GM19025 (cell line): ENCODE results near the gene ARL3.
"Not testable (repeated sequence)": the region's sequence is repeated elsewhere in the genome, so short reads cannot be mapped to it uniquely, and the experiment has no call there.

Experiments used
- ATAC-seq: cut with Tn5 transposase; IDR thresholded peaks from one replicate; pipeline ENCODE4 v1.9.1; 2021; ENCODE audit warnings: mild to moderate bottlenecking, low read depth, moderate library complexity; ENCODE audit not compliant: unreplicated experiment

ARL3 gene

DNA sequence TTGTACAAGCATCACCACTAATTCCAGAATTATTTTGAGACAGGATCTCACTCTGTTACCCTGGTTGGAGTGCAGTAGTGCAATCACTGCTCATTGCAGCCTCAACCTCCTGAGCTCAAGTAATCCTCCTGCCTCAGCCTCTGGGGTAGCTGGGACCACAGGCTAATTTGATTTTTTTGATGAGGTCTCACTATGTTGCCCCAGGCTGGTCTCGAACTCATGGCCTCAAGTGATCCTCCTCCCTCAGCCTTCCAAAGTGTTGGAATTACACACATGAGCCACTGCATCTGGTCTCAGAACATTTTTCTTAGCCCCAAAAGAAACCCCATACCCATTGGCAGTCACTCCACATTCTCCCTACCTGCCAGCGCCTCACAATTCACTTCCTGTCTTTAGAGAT, 26.0 kb upstream of the ARL3 start:
- ATAC-seq: no peak

DNA sequence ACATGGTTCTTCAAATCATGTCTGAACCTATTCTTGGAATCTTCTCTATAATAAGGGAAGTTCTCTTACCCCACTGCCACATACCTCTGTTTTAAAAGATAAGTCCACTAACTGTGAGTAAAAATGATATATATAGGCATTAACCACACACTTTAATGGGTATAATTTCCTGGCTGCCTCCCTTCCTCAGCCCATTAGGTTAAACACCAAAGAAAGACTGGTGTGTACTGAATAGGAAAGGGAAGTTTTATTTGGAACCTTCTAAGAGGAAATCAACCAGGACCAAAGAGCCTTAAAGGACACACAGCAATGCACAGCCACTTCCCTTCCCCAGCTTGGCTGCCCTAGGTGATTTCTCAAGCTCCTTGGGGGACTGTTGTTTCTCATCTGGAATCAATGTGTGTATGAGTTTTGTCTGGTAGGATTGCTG, 24.5 kb upstream of the ARL3 start:
- ATAC-seq: no peak

DNA sequence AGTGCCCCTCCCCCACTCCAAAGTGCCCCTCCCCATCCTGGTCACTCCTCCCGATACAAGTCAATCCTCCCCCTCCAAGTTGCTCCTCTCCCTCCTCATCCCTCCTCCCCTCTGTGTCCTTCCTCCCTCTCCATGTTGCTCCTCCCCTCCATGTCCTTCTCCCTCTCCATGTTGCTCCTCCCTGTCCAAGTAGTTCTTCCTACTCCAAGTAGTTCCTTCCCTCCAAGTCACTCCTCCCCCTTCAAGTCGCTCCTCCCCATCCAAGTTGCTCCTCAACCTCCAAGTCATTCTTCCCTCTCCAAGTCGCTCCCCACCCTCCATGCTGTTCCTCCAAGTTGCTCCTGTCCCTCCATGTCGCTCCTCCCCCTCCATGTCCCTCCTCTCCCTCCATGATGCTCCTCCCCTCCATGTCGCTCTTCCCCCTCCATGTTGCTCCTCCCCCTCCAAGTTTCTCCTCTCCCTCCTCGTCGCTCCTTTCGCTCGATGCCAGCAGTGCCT, 20.9 kb upstream of the ARL3 start:
- ATAC-seq: no peak

DNA sequence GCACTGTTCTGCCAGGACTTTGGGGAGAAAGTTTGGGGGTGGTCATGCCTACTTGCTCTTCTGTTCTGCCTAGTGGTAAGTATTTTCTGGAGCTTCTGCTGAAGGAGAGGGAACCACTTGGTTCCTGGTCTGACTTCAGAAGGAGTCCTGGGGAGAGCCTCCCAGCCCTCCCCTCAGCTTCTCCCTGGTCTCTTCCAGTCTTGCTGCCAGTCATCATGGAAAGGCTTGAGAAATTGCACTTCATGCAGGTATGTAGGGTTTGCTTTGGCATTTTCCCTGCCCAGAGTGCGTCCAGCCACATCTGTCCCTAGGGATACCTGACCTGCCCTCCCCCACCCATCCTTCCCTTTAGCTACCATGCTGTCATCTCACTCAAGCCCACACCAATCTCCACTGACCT, 18.5 kb upstream of the ARL3 start:
- no peak for ATAC-seq

DNA sequence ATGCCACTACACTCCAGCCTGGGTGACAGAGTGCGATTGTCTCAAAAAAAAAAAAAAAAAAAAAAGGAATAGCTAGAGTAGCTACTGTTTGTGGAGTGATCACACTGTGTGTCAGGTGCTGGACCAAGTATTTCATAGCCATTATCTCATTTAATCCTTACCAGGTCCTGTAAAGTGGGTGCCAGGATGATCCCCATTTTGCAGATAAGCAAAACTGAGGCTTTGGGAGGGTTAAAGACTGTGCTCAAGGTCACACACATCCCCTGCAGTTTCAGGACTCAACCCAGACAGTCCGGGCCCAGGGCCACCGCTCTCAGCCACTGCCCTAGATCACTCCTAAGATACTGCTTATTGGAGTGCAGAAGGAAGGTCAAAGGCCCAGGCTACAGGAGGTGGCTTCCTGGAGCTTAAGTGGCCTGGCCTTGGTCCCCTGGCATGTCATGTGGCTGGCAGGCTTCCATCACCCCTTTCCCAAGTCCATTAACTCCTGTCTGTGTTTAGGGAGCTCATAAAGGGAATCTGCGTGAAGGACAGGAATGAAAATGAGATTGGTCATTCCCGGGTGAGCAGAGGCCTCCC, 17.1 kb upstream of the ARL3 start:
- ATAC-seq: no peak

DNA sequence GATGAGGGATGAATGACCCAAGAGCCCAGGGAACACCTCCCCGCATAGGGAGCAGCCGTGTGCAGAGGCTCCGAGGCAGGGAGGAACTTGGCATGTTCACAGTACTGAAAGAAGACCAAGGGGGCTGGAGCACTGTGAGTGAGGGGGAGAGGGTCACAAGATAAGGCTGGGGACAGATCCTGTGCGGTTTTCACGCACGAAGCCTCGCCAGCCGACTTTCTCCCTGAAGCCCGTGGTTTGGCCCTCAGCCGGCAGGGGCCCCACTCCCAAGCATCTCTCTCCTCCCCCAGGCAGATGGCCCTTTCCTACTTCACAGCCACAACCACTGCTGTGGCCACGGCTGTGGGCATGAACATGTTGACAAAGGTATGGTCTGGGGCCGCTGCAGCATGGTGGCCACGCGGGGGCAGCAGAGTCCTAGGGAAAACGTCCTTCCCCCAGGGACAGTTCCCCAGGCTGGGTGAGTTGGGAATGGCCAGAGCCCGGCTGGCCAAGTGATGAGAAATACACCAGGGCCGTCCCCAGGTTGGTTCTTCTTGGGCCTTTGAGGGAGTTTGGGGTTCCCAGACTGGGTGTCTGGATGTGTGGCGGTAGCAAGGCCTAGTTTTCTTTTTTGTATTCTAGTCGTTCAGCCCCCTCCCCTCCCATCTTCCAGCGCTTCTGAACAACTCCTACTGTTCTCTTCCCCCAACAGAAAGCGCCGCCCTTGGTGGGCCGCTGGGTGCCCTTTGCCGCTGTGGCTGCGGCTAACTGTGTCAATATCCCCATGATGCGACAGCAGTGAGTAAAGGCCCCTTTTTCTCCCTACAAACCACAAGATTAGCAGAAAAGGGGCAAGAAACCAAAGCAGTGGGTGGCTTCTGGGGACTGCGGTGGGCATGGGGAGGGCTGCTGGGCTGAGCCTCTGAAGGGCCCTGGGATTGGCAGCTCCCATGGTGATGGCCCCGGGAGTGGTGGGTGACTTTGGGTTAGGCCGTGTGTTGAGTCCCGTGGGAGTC, 15.1 kb upstream of the ARL3 start:
- no peak for ATAC-seq

DNA sequence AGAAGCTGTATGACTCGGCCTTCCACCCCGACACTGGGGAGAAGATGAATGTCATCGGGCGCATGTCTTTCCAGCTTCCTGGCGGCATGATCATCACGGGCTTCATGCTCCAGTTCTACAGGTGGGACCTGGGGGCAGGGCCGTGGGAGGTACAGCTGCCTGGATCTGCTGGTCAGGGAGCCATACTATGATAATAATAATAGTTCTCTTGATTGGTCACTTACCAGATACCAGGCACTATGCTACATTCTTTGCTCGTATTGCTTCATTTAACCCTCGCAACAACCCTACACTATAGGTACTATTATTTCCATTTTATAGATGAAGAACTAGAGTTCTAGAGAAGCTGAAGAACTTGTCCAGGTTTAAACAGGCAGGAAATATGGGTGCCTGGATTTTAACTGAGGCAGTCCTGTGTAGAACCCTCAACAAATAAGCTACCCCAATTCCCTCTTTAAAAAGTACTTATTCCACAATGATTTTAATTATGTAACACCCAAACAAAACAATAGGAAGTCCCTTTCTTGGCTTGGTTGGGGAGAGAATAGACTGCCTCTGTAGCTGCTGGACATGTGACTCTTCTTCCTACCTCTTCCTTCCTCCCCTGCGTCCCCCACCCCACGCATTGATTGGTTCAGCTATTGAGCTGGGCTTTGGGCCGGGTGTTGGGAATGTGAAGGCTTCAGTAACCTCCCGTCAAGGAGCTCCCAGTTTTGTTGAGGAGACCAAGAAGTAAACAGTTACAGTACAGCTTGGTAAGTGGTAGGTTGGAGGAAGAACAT, 13.0 kb upstream of the ARL3 start:
- no peak for ATAC-seq

DNA sequence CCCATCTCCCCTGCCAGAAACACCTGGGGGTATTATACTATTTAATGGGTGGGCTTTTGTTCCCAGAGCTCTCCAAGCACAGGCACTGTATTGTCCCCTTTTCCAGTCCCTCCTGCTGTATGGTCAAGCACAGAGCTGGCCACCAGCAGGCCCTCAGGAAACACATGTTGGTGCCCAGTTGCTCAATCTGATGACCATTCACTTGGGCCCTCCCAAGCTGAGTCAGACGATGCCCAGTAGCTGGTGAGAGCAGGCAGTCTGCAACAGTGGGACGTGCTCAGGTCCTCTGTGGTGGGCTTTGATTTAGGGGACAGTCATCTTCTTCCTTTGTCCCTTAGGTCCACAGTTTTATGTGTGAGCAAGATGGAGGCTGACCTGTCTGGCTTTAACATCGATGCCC, 12.1 kb upstream of the ARL3 start:
- ATAC-seq: no peak

DNA sequence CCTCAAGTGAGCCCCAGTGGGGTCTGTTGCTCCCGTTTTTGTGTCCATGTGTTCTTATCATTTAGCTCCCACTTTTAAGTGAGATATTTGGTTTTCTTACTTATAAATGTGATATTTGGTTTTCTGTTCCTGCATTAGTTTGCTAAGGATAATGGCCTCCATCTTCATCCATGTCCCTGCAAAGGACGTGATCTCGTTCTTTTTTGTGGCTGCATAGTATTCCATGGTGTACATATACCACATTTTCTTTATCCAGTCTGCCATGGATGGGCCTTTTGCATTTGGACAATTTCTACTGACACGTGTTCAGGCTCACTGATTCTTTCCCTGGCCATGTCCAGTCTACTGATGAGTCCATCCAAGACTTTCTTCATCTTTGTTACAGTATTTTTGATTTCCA, 9.8 kb upstream of the ARL3 start:
- no peak for ATAC-seq

DNA sequence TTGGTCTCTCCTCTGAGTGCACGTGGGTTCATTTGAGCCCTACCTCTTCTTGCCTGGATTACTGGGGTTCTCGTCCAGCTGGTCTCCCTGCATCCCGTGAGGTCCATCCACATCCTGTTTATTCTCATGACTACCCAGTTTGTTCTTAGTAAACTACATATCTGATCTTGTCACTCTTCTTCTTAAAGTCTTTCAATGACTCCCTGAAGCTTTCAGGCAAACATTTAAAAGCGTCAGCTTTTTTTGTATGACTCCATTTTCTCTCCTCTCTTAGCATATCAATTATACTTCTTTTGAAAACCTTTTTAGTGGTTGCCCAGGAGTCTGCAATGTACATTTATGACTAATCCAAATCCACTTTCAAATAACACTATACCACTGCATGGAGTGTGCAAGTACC, 7.8 kb upstream of the ARL3 start:
- no peak for ATAC-seq

DNA sequence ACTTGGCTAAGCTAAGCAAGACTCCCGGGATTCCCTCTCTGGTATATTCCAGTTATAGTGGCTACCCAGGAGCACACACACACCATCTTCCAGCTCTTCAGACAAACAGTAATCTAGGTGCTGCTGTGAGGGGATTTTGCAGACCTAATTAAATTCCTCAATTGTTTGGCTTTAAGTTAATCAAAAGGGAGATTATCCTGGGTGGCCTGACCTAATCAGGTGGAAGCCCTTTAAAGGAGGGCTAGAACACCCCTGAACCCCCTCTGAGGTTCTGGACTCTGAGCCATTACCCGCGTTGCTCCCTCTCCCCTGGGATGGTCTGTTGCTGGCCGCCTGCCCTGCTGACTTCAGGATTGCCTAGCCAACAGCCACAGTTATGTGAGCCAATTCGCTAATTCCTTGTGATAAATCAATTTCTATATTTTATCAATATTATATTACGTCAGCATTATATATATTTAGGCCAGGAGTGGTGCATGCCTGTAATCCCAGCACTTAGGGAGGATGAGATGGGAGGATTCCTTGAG, 6.6 kb upstream of the ARL3 start:
- ATAC-seq: no peak

DNA sequence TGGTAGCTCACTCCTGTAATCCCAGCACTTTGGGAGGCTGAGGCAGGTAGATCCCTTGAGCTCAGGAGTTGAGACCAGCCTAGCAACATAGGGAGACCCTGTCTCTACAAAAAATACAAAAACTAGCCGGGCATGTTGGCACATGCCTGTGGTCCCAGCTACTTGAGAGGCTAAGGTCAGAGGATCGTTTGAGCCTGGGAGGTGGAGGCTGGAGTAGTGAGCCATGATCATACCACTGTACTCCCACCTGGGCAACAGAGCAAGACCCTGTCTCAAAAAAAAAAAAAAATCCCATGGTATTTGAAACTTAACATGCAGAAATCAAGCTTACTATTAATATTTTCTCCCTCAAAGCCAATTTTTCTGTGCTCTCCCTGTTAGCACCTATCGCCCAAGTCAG, 6.1 kb upstream of the ARL3 start:
- ATAC-seq: no peak

DNA sequence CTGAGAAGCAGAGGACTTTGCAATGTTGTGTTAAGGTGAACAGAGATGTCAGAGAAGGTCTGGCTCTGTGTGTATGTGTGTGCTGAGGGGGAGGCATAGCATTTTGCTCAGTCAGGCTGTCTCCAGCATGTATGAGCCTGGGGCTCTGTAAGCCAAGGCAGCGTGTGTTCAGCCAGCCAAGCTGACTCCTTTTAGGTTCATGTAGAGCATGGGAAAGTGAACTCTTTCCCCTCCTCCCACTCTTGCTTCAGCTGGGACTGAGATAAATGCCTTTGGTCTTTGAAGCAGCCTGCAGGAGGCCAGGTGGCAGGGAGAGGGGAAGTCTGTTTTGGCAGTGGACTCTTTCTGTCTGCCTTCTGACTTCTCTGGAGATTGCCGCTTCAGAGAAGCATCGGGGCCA, 4.0 kb upstream of the ARL3 start:
- ATAC-seq: no peak

DNA sequence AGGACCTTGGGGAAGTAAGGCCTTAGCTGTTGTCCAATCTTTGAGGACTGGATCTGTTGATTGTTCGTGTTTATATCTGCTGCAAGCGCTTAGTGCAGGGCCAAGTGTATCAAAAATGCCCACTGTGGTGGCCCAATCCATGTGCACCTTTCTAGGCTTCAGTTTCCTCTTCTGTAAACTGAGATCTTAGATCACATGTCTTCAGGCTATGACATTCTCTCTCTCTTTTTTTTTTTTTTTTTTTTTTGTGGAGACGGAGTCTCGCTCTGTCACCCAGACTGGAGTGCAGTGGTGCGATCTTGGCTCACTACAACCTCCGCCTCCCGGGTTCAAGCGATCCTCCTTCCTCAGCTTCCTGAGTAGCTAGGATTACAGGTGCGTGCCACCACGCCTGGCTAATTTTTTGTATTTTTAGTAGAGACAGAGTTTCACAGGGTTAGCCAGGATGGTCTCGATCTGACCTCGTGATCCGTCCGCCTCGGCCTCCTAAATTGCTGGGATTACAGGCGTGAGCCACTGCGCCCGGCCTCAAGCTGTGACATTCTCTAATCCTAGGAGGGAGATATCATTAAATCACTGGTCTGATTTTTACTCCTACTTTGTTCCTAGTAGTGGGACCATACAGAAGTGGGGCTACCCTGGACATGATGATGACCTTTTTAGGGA, 2.8 kb upstream of the ARL3 start:
- ATAC-seq: not testable (repeated sequence)

DNA sequence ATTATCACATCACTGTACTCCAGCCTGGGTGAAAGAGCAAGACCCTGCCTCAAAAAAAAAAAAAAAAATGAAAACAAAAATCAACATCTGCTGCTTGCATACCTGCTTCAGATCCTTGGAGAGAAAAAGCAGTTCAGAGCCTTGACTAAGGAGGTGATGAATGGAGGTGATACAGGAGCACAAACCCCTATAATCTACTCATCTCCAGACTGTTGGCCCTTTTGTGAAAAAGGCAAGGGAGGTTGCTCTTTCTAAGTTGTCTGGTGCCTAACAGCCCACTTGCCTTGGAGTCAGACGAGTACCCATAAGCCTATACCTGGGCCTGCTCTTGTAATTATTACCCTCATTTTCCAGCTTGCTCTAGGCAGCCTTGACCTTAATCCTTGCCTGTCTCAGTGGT, 1.7 kb upstream of the ARL3 start:
- ATAC-seq: no peak

DNA sequence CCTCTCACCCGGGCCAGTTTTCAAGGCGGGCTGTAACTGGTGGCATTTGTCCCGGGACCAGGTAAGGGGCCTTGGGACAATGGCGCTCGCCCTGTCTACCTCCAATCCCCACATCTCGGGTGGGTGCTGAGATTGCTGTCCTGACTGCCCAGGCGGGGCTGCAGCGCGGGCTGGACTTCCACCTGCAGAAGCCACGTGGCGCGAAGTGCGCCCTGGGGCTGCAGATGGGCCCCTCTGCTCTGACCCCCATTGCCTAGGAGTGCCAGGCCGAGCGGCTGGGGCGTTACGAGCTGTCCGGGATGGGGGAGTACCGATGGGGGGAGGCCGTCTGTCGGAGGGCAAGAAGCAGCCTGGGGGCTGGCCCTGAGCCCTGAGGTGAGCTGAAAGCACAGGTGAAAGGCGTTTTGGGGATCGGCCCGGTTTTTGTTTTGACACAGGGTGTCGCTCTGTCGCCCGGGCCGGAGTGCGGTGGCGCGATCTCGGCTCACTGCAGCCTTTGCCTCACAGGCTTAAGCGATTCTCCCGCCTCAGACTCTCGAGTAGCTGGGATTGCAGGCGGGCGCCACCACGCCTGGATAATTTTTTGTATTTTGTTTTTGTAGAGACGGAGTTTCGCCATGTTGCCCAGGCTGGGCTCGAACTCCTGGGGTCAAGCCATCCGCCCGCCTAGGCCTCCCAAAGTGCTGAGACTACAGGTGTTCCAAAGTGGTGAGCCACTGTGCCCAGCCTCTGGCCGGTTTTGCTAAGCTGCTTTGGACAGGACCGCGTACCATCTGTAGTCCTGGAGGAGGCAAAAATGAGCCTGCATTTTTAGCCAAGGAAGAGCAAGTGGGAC, 641 bp upstream of the ARL3 start, which contains the start of gene SFXN2:
SFXN2 (plus strand) TSS at position 16 of the 835 bp plus-strand sequence. CDS start 12,001 bp downstream, outside the sequence.
- peak; percentile 9 for ATAC-seq

DNA sequence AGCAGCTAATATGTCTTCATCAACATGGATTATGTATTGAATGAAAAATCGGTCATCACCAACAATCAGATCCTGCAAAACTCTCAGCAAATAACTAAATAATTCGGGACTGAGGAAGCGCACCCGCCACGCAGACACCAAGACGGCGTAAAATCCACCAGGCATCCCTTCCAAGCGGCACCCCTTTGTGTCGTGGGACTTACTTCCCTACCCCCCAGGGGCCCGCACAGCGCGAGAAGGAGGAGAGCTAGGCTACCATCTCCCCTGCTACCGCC, 721 bp downstream of the ARL3 start:
- peak; percentile 30 for ATAC-seq

DNA sequence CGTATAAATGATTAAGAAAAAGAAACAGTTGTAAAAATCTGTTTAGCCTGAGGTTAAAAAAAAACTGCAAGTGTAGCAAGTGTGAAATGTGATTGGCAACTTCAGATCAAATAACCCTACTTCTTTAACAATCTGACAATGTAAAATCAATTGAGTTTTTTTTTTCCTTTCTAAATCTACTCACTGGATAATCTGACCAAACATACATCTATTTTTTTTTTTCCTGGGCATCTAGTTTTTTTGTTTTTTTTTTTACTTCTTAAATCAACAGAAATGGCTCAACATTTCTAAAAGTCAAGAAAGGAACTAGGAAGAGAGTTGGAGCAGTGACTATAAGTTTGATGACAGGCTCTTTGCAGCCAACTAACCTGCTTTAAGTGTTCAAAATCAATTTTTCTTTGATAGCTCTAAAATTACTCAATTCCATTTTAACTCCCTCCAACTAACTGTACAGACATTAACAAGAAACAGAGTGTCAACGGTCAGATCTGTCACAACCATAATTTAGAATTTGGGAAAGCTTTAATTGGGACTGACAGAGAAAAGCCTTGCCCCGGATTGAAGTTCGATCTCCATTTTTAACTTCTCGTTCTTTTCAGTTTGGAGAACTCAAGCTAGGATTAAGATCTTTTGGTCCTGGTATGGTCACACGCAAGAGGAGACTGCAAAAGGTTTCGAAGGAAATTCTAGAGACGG, 1.2 kb downstream of the ARL3 start:
- ATAC-seq: no peak

DNA sequence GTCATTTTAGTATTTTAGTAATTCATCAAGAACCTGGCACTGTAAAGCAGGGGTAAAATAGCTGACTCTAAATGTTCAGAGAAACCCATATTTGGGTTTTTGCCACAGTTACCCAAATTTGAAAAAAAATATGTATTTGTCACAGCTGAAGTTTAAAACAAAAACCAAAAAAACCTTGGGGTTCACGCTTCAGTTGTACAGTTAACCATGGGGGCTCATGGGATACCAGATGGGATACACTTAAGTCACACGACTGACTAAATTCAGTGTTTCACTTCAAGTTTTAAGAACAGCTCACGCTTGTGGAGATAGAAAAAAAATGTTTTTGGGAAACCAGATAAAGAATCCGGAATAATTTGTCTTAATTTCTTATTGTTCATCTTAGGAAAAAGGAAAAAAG, 2.1 kb downstream of the ARL3 start:
- ATAC-seq: no peak
